HepG2 (cell line): ENCODE results near the gene RAB1B. TPM values are rescaled to one million over a fixed set of nuclear protein-coding genes. Genes with fewer than 3 reads are reported as not detected.

Source experiments
- ATAC-seq: fragments of 200-7000 bp; cut with Tn5 transposase; 3 replicates; pipeline ENCODE4 v1.9.1; 2020; ENCODE audit warnings: mild to moderate bottlenecking, moderate library complexity
- BruUV-seq: library from RNA; stranded (reverse); fragments of 400-500 nt; replicated peaks from 2 replicates; lab custom pipeline; 2021; lab: Mats Ljungman, UMichigan
- CTCF ChIA-PET: fragments of 300-600 bp; formaldehyde crosslinking; extraction: SDS; loops from one replicate; lab custom pipeline; 2021; ENCODE audit warnings: low total read pairs, inconsistent platforms, low intra/inter-chr PET ratio; lab: Yijun Ruan, JAX
- POLR2A ChIA-PET: fragments of 350-600 bp; sonication (Branson Sonifier 250); formaldehyde crosslinking; loops from one replicate; lab custom pipeline; 2020; ENCODE audit warnings: antibody characterized with exemption, inconsistent platforms; lab: Yijun Ruan, JAX
- DNase-seq: peaks from one replicate; pipeline ENCODE4 v3.0.0-alpha.2; 2015; ENCODE audit warnings: low spot score
- FAIRE-seq: peaks from 3 replicates; lab custom pipeline; 2011; peaks lifted over from hg19 to GRCh38; lab: Jason Lieb, UNC
- H2AFZ ChIP-seq: one replicate; pipeline ENCODE4 v1.6.1; 2011; ENCODE audit warnings: low read length, inconsistent platforms
- H3K27ac ChIP-seq: fragments of 300-600 bp; 3 replicates; pipeline ENCODE4 v1.8.0; 2011; ENCODE audit warnings: mixed run types, mild to moderate bottlenecking, mixed read lengths, low read length, inconsistent platforms; ENCODE audit not compliant: insufficient read depth; ENCODE audit errors: extremely low read length
- H3K27me3 ChIP-seq, 2 experiments: fragments of 200-600 bp in 1 of 2; 2 replicates in 1 of 2; 3 replicates in 1 of 2; pipeline versions ENCODE4 v1.6.0 to v1.8.0; 2011; ENCODE audit warnings: low read length in 2 of 2, mild to moderate bottlenecking in 2 of 2, moderate library complexity in 2 of 2, inconsistent platforms in 1 of 2; ENCODE audit not compliant: insufficient read depth in 2 of 2, control insufficient read depth in 1 of 2
- H3K36me3 ChIP-seq, 2 experiments: fragments of 200-600 bp in 1 of 2; replicated peaks in 1 of 2; 2 replicates in 1 of 2; 3 replicates in 1 of 2; pipeline versions ENCODE4 v1.5.1 to v1.8.0; 2011; ENCODE audit warnings: low read length in 2 of 2, inconsistent platforms in 1 of 2; ENCODE audit not compliant: insufficient read depth in 2 of 2, control insufficient read depth in 1 of 2
- H3K4me1 ChIP-seq: 2 replicates; pipeline ENCODE4 v1.5.1; 2012; ENCODE audit warnings: low read length, inconsistent platforms; ENCODE audit not compliant: insufficient read depth
- H3K4me2 ChIP-seq: 2 replicates; pipeline ENCODE4 v1.6.0; 2011; ENCODE audit warnings: low read depth, low read length, inconsistent platforms
- H3K4me3 ChIP-seq, 3 experiments: fragments of 200-600 bp in 1 of 3; sonication (generic), shearing (Covaris generic) in 1 of 3; replicated peaks in 1 of 3; 2 replicates each; pipeline ENCODE4 v1.5.1; 2011 to 2016; ENCODE audit warnings: low read length in 3 of 3, inconsistent platforms in 2 of 3, low read depth in 2 of 3, mild to moderate bottlenecking in 2 of 3, control low read depth in 1 of 3, mixed read lengths in 1 of 3; ENCODE audit not compliant: insufficient read depth in 1 of 3
- H3K79me2 ChIP-seq: one replicate; pipeline ENCODE4 v1.6.1; 2011; ENCODE audit warnings: low read length, inconsistent platforms; ENCODE audit not compliant: insufficient read depth
- H3K9ac ChIP-seq: 2 replicates; pipeline ENCODE4 v1.6.0; 2011; ENCODE audit warnings: mild to moderate bottlenecking, low read depth, low read length, inconsistent platforms; ENCODE audit not compliant: insufficient read depth
- H3K9me3 ChIP-seq: 2 replicates; pipeline ENCODE4 v1.5.1; 2012; ENCODE audit warnings: mild to moderate bottlenecking, low read length
- H4K20me1 ChIP-seq: 2 replicates; pipeline ENCODE4 v1.6.0; 2011; ENCODE audit warnings: inconsistent platforms, mild to moderate bottlenecking, low read length, moderate library complexity; ENCODE audit not compliant: insufficient read depth
- ADNP ChIP-seq: sonication (generic); formaldehyde crosslinking; IDR thresholded peaks from 2 replicates; pipeline ENCODE4 v1.4.0; 2020; ENCODE audit warnings: missing genetic modification reagents
- ATF7 ChIP-seq, 2 experiments: fragments of 450-650 bp in 1 of 2; sonication (generic) in 1 of 2; formaldehyde crosslinking in 1 of 2; IDR thresholded peaks; 2 replicates each; pipeline versions ENCODE4 v1.4.0 to v1.6.1; 2016 to 2020; ENCODE audit warnings: antibody characterized with exemption in 1 of 2, mild to moderate bottlenecking in 1 of 2, missing genetic modification reagents in 1 of 2
- ATRX ChIP-seq: sonication (generic); formaldehyde crosslinking; IDR thresholded peaks from 2 replicates; pipeline ENCODE4 v1.4.0; 2020; ENCODE audit warnings: missing genetic modification reagents, borderline replicate concordance
- BCL6 ChIP-seq: IDR thresholded peaks from 2 replicates; pipeline ENCODE4 v1.6.1; 2016; ENCODE audit warnings: missing genetic modification reagents, missing compliant biosample characterization
- CHD4 ChIP-seq: fragments of 200-600 bp; sonication (generic); IDR thresholded peaks from 2 replicates; pipeline ENCODE4 v1.7.0; 2017; ENCODE audit warnings: mild to moderate bottlenecking, low read length, borderline replicate concordance
- FIP1L1 ChIP-seq: fragments of 200-400 bp; formaldehyde crosslinking; IDR thresholded peaks from 2 replicates; pipeline ENCODE4 v1.6.1; 2018; ENCODE audit warnings: low read depth, mild to moderate bottlenecking, low read length, moderate library complexity, borderline replicate concordance; ENCODE audit not compliant: insufficient read depth
- HCFC1 ChIP-seq: fragments of 150-350 bp; IDR thresholded peaks from 2 replicates; pipeline ENCODE4 v1.6.1; 2014; ENCODE audit warnings: low read depth, low read length
- LCORL ChIP-seq, 2 experiments: fragments of 450-650 bp in 1 of 2; sonication (generic) in 1 of 2; formaldehyde crosslinking in 1 of 2; IDR thresholded peaks; 2 replicates each; pipeline versions ENCODE4 v1.5.0 to v1.6.1; 2017 to 2020; ENCODE audit warnings: antibody characterized with exemption in 1 of 2, missing genetic modification reagents in 1 of 2
- PHF8 ChIP-seq: sonication (generic); formaldehyde crosslinking; IDR thresholded peaks from 2 replicates; pipeline ENCODE4 v1.5.0; 2020; ENCODE audit warnings: missing genetic modification reagents
- PPARG ChIP-seq: conservative IDR thresholded peaks from 2 replicates; pipeline ENCODE4 v1.6.1; 2016; ENCODE audit warnings: missing biosample characterization, missing genetic modification reagents
- RARG ChIP-seq: sonication (generic); formaldehyde crosslinking; IDR thresholded peaks from 2 replicates; pipeline ENCODE4 v1.4.0; 2020; ENCODE audit warnings: low read depth, mild to moderate bottlenecking, missing genetic modification reagents
- SIN3A ChIP-seq: IDR thresholded peaks from 2 replicates; pipeline ENCODE4 v1.6.1; 2011; ENCODE audit warnings: low read depth, mild to moderate bottlenecking, control low read depth, low read length, borderline replicate concordance
- ZFP62 ChIP-seq: sonication (generic); formaldehyde crosslinking; IDR thresholded peaks from 2 replicates; pipeline ENCODE4 v1.4.0; 2020; ENCODE audit warnings: missing genetic modification reagents
- ZMYM3 ChIP-seq: sonication (generic); formaldehyde crosslinking; IDR thresholded peaks from 2 replicates; pipeline ENCODE4 v1.5.1; 2020; ENCODE audit warnings: mild to moderate bottlenecking, missing genetic modification reagents
- ZNF326 ChIP-seq: sonication (generic); formaldehyde crosslinking; IDR thresholded peaks from 2 replicates; pipeline ENCODE4 v1.4.0; 2020; ENCODE audit warnings: missing genetic modification reagents, borderline replicate concordance
- ZNF629 ChIP-seq: sonication (generic); formaldehyde crosslinking; conservative IDR thresholded peaks from 2 replicates; pipeline ENCODE4 v1.5.0; 2020; ENCODE audit warnings: missing genetic modification reagents
- ZNF891 ChIP-seq: sonication (generic); formaldehyde crosslinking; IDR thresholded peaks from 2 replicates; pipeline ENCODE4 v1.5.0; 2020; ENCODE audit warnings: mild to moderate bottlenecking, missing genetic modification reagents
- ZSCAN12 ChIP-seq: sonication (generic); formaldehyde crosslinking; IDR thresholded peaks from 2 replicates; pipeline ENCODE4 v1.9.0; 2021; ENCODE audit warnings: mild to moderate bottlenecking, missing genetic modification reagents
- WGBS: methylation state at CpG from one replicate; pipeline ENCODE4 v1.1.6; 2017; ENCODE audit warnings: low lambda C conversion rate; 5-methylcytosine and 5-hydroxymethylcytosine counted together
- in situ Hi-C: cut with HindIII; loops from 2 replicates; pipeline ENCODE4 v1.10.0; 2017; ENCODE audit warnings: low pct_unique_long_range_greater_than_20kb; ENCODE audit not compliant: extremely low pct_ligation_motif_present
- intact Hi-C: fragments of 100-400 bp; cut with micrococcal nuclease; formaldehyde crosslinking; loops from one replicate; pipeline ENCODE4 v1.10.0; 2022; ENCODE audit not compliant: unreplicated experiment
- polyA plus RNA-seq, 8 experiments: library from polyadenylated mRNA; depleted of rRNA in 3 of 8; stranded (reverse) in 7 of 8; unstranded in 1 of 8; fragments of >200 nt; fragmentation: Illumina TruSeq in 4 of 8; extraction: Trizol in 4 of 8; gene quantifications; 2 replicates each; pipeline versions ENCODE4 v1.2.1 to v1.2.3, GENCODE V29; 2011 to 2016; ENCODE audit warnings: low read depth in 4 of 8, missing spikeins in 1 of 8, mixed read lengths in 1 of 8; ENCODE audit not compliant: insufficient read depth in 1 of 8
- total RNA-seq, 5 experiments: library from RNA; depleted of rRNA; stranded (reverse); fragments of >200 nt; fragmentation: Illumina TruSeq; extraction: Trizol; gene quantifications; 2 replicates each; pipeline ENCODE4 v1.2.3, GENCODE V29; 2016; ENCODE audit warnings: low read depth in 1 of 5
- TF ChIP-seq, protein P1 (sequence below): sonication (generic); formaldehyde crosslinking; IDR thresholded peaks from 2 replicates; pipeline ENCODE4 v1.4.0; 2020; ENCODE audit warnings: missing genetic modification reagents, mild to moderate bottlenecking, borderline replicate concordance

Gene RAB1B
- total and polyA plus RNA-seq, 2 of the 13 experiments (the other 11 are each of a cell fraction or from before 2014, with no cell fraction given), result 77.9 to 87.9 TPM

DNA sequence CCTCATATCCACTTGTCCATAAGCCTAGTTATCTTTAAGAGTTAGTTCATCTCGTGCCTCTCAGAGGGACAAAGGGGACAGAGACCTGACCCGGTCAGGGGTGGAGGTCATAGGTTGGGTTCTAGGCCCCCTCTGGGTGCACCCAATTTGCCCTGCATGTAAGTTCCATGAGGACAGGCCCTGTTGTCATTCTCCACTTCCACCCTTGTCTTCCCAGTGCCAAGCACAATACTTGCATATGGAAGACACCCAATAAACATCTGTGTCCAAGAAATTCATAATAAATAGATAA lies 21.8 kb downstream of the RAB1B start:
- DNase-seq (no peak), FAIRE-seq (no peak), ATAC-seq (no peak)
- BruUV-seq, result no TSS peak
- H3K27me3 ChIP-seq, result peaks cover 0 to 24% of the 10 kb centered on the region in 2 experiments; a peak in 4 of 5 replicates
- H2AFZ ChIP-seq, result no peak overlapping the region
- H3K9me3 ChIP-seq, result no peaks in the 10 kb centered on the region
- H3K4me3 ChIP-seq, result peak overlapping the region; percentile 74 to 95 (median 78)
- intact Hi-C loops (no loop called here), in situ Hi-C loops (loop anchor here (5.0 kb wide), 1 partner anchor 37 kb away; no protein-coding TSS in a partner anchor)
- peak overlapping the region; percentile 96 for H3K9ac ChIP-seq
- peaks cover 58% of the 10 kb centered on the region for H3K4me1 ChIP-seq
- H4K20me1 ChIP-seq, result no peaks in the 10 kb centered on the region
- TF ChIP-seq LCORL (IDR thresholded peaks at IDR 0.05) (no peak), LCORL (CRISPR knock-in tag; IDR thresholded peaks at IDR 0.05) (peak; percentile 11), BCL6 (CRISPR knock-in tag) (peak; percentile 5; the same call in 1 of the 2 replicates), ATRX (no peak)
- H3K27ac ChIP-seq, result no peak overlapping the region
- ChIA-PET POLR2A (interaction anchor here (0.7 to 5.7 kb wide), 2 partner anchors 8 to 21 kb away, joined by 3 to 121 read pairs; no protein-coding TSS in a partner anchor), CTCF (no interaction called here)
- H3K79me2 ChIP-seq, result peaks cover 29% of the 10 kb centered on the region
- 25% methylated on average over 2 of the region's 2 CpGs for WGBS
- H3K36me3 ChIP-seq, result peaks cover 3 to 17% of the 10 kb centered on the region in 2 experiments; a peak in 4 of 5 replicates
- peak overlapping the region; percentile 88 for H3K4me2 ChIP-seq

DNA sequence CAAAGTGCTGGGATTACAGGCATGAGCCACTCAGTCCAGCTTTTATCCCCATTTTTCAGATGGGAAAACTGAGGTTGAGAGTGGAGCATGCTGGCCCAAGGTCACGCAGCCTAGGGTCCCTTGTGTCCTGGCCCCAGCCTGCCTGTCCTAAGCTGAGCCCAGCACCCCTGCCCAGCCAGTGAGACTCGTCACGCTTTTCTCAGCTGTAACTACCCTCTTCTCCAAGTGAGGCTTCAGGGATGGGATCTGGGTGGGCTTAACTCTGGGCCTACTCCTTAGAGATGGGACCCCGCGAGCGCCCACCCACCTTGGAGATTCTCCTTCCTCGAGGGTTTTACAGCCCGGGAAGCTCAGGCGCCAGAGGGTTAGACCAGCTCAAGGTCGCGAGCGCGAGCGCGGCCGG lies 22.9 kb downstream of the RAB1B start:
- no peak for FAIRE-seq
- POLR2A ChIA-PET, result interaction anchor here (1.1 to 1.4 kb wide), 2 partner anchors 21 to 60 kb away, joined by 3 to 21 read pairs; no protein-coding TSS in a partner anchor
- Histone ChIP-seq H3K9ac (no peak overlapping the region), H3K79me2 (peaks cover 22% of the 10 kb centered on the region), H3K27ac (no peak overlapping the region), H3K36me3 (peaks cover 0 to 9% of the 10 kb centered on the region in 2 experiments; a peak in 2 of 5 replicates), H3K9me3 (no peaks in the 10 kb centered on the region), H3K4me3 (peak overlapping the region; percentile 37 to 70 (median 56); a peak in 5 of 6 replicates), H3K4me1 (peaks cover 54% of the 10 kb centered on the region), H3K4me2 (peak overlapping the region; percentile 74), H3K27me3 (peaks cover 3 to 27% of the 10 kb centered on the region in 2 experiments; a peak in 4 of 5 replicates), H2AFZ (no peak overlapping the region), H4K20me1 (no peaks in the 10 kb centered on the region)
- ATAC-seq, result no peak
- intact Hi-C loops (no loop called here), in situ Hi-C loops (loop anchor here (5.0 kb wide), 1 partner anchor 36 kb away; no protein-coding TSS in a partner anchor)
- 33% methylated on average over 6 of the region's 16 CpGs for WGBS
- CTCF ChIA-PET, result no interaction called here
- BruUV-seq, result no TSS peak
- DNase-seq, result no peak
- TF ChIP-seq ZSCAN12 (no peak), ZNF326 (CRISPR knock-in tag) (no peak), ZNF891 (CRISPR knock-in tag) (no peak), ADNP (peak; percentile 58; the same call in 1 of the 2 replicates), PPARG (CRISPR knock-in tag) (no peak), PHF8 (CRISPR knock-in tag) (no peak), SIN3A (no peak), ZNF629 (peak; percentile 96), ZMYM3 (peak; percentile 84), HCFC1 (no peak), ZFP62 (CRISPR knock-in tag) (no peak), CHD4 (peak; percentile 61; the same call in 1 of the 2 replicates), FIP1L1 (no peak), ATF7 (IDR thresholded peaks at IDR 0.05) (no peak), ATF7 (CRISPR knock-in tag; IDR thresholded peaks at IDR 0.05) (no peak), RARG (CRISPR knock-in tag) (no peak)
- TF ChIP-seq, protein P1, sequence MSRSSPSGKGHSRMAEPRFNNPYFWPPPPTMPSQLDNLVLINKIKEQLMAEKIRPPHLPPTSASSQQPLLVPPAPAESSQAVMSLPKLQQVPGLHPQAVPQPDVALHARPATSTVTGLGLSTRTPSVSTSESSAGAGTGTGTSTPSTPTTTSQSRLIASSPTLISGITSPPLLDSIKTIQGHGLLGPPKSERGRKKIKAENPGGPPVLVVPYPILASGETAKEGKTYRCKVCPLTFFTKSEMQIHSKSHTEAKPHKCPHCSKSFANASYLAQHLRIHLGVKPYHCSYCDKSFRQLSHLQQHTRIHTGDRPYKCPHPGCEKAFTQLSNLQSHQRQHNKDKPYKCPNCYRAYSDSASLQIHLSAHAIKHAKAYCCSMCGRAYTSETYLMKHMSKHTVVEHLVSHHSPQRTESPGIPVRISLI, result no peak
